GOT3 (cell line): ENCODE measurements around the gene DLEC1.
"Not testable (repeated sequence)": the region's sequence is repeated elsewhere in the genome, so short reads cannot be mapped to it uniquely, and the experiment has no call there.

Experiments used
- DNase-seq: peaks from one replicate; lab custom pipeline; 2025; ENCODE audit warnings: mixed read lengths; lab: John Stamatoyannopoulos, UW

The DLEC1 gene

GRCh38 chr3:38018296-38019266, 20.4 kb upstream of the DLEC1 start:
- no peak for DNase-seq

GRCh38 chr3:38019658-38020341, 19.2 kb upstream of the DLEC1 start:
- DNase-seq: no peak

- DNase-seq: no peak
Measured at GRCh38 chr3:38020342-38020726, 18.7 kb upstream of the DLEC1 start.

- no peak for DNase-seq
Measured at GRCh38 chr3:38021196-38021595, 17.8 kb upstream of the DLEC1 start.

- DNase-seq: no peak
Measured at GRCh38 chr3:38022301-38022700, 16.7 kb upstream of the DLEC1 start.

GRCh38 chr3:38022896-38023709, 15.9 kb upstream of the DLEC1 start:
- DNase-seq: no peak

- DNase-seq: no peak
Measured at GRCh38 chr3:38026856-38027255, 12.2 kb upstream of the DLEC1 start.

GRCh38 chr3:38027466-38028465, 11.2 kb upstream of the DLEC1 start:
- DNase-seq: no peak

- DNase-seq: no peak
Measured at GRCh38 chr3:38028621-38029361, 10.2 kb upstream of the DLEC1 start.

- peak; percentile 27 for DNase-seq
Measured at GRCh38 chr3:38029400-38030125, 9.4 kb upstream of the DLEC1 start, which contains the start of gene PLCD1. Gene PLCD1 (minus strand): TSS chr3:38029642. CDS start chr3:38029539, 103 bp downstream.

- DNase-seq: no peak
Measured at GRCh38 chr3:38030126-38031021, 8.6 kb upstream of the DLEC1 start.

- peak; percentile 32 for DNase-seq
Measured at GRCh38 chr3:38031022-38031994, 7.7 kb upstream of the DLEC1 start.

GRCh38 chr3:38032328-38032865, 6.6 kb upstream of the DLEC1 start:
- no peak for DNase-seq

- not testable (repeated sequence) for DNase-seq
Measured at GRCh38 chr3:38033586-38033985, 5.4 kb upstream of the DLEC1 start.

- not testable (repeated sequence) for DNase-seq
Measured at GRCh38 chr3:38034335-38034734, 4.7 kb upstream of the DLEC1 start.

- no peak for DNase-seq
Measured at GRCh38 chr3:38036286-38036685, 2.7 kb upstream of the DLEC1 start.

GRCh38 chr3:38036906-38037305, 2.1 kb upstream of the DLEC1 start:
- DNase-seq: no peak
